HG03354 (cell line): ENCODE data around the gene CCT5.
"Not testable (repeated sequence)": the region's sequence is repeated elsewhere in the genome, so short reads cannot be mapped to it uniquely, and the experiment has no call there.

Source experiments
- ATAC-seq: cut with Tn5 transposase; IDR thresholded peaks from one replicate; pipeline ENCODE4 v1.9.1; 2021; ENCODE audit warnings: mild to moderate bottlenecking; ENCODE audit not compliant: unreplicated experiment, poor library complexity, severe bottlenecking

Gene CCT5

GRCh38 chr5:10272053-10272874, 22.2 kb downstream of the CCT5 start:
- no peak for ATAC-seq

- ATAC-seq: not testable (repeated sequence)
Observed at GRCh38 chr5:10272875-10273209, 22.8 kb downstream of the CCT5 start.

- no peak for ATAC-seq
Observed at GRCh38 chr5:10275460-10275859, 25.4 kb downstream of the CCT5 start.

- ATAC-seq: no peak
Observed at GRCh38 chr5:10275991-10276390, 25.9 kb downstream of the CCT5 start.

- ATAC-seq: no peak
Observed at GRCh38 chr5:10276691-10277090, 26.6 kb downstream of the CCT5 start.

- ATAC-seq: no peak
Observed at GRCh38 chr5:10277773-10278630, 27.9 kb downstream of the CCT5 start.

- no peak for ATAC-seq
Observed at GRCh38 chr5:10278658-10279279, 28.7 kb downstream of the CCT5 start.

- no peak for ATAC-seq
Observed at GRCh38 chr5:10279328-10279727, 29.2 kb downstream of the CCT5 start.

GRCh38 chr5:10279925-10280720, 30.0 kb downstream of the CCT5 start:
- no peak for ATAC-seq

GRCh38 chr5:10283927-10284635, 34.0 kb downstream of the CCT5 start:
- ATAC-seq: peak; percentile 94

GRCh38 chr5:10285362-10285761, 35.3 kb downstream of the CCT5 start:
- ATAC-seq: not testable (repeated sequence)

GRCh38 chr5:10286162-10286861, 36.2 kb downstream of the CCT5 start:
- no peak for ATAC-seq

GRCh38 chr5:10286862-10287227, 36.8 kb downstream of the CCT5 start:
- no peak for ATAC-seq

GRCh38 chr5:10288592-10289219, 38.6 kb downstream of the CCT5 start:
- ATAC-seq: peak; percentile 55

GRCh38 chr5:10289353-10289752, 39.3 kb downstream of the CCT5 start:
- ATAC-seq: no peak

- ATAC-seq: no peak
Observed at GRCh38 chr5:10289991-10290390, 39.9 kb downstream of the CCT5 start.

- ATAC-seq: no peak
Observed at GRCh38 chr5:10290438-10290837, 40.4 kb downstream of the CCT5 start.

GRCh38 chr5:10291692-10292339, 41.7 kb downstream of the CCT5 start:
- no peak for ATAC-seq
